ENCODE data around the gene DLG4.

DNA sequence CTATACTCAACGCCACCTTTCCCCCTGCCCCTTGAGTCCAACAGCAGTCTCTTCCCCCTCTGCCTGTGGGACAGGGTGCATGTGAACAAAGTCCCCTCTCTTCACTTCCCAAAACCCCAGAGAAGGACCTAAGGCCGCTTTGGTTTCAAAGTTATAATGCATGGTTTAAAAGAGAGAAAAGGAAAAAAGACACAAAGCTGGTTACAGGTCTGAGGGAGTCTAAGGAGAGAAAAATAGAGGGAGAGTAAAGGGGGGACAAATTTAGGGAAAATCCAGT, 23.8 kb upstream of the DLG4 start:
- TF ChIP-seq, protein P1, sequence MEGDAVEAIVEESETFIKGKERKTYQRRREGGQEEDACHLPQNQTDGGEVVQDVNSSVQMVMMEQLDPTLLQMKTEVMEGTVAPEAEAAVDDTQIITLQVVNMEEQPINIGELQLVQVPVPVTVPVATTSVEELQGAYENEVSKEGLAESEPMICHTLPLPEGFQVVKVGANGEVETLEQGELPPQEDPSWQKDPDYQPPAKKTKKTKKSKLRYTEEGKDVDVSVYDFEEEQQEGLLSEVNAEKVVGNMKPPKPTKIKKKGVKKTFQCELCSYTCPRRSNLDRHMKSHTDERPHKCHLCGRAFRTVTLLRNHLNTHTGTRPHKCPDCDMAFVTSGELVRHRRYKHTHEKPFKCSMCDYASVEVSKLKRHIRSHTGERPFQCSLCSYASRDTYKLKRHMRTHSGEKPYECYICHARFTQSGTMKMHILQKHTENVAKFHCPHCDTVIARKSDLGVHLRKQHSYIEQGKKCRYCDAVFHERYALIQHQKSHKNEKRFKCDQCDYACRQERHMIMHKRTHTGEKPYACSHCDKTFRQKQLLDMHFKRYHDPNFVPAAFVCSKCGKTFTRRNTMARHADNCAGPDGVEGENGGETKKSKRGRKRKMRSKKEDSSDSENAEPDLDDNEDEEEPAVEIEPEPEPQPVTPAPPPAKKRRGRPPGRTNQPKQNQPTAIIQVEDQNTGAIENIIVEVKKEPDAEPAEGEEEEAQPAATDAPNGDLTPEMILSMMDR (IDR thresholded peaks at IDR 0.05; ENCODE audit: low read depth, low read length, poor library complexity, severe bottlenecking), result no peak
- TF ChIP-seq EZH2phosphoT487 (IDR thresholded peaks at IDR 0.05; ENCODE audit: borderline replicate concordance, low read length), result no peak

All from DOHH2 (cell line).